Spleen (tissue), 7 donors: Measurements from ENCODE around the gene VAC14.

Experiments
- POLR2A ChIP-seq, 3 donors: fragments of 450-650 bp; IDR thresholded peaks; one replicate each; pipeline ENCODE4 v1.5.1; 2017; ENCODE audit warnings: antibody characterized with exemption in 3 of 3, mild to moderate bottlenecking in 1 of 3
- POLR2AphosphoS5 ChIP-seq, 3 donors: sonication (generic); formaldehyde crosslinking; IDR thresholded peaks; one replicate each; pipeline ENCODE4 v1.5.1; 2017; ENCODE audit warnings: antibody characterized with exemption in 3 of 3
- TF ChIP-seq, protein P1 (sequence below), 11 experiments: fragments of 200-600 bp in 7 of 11; fragments of 450-650 bp in 4 of 11; sonication (generic) in 4 of 11; IDR thresholded peaks in 8 of 11; conservative IDR thresholded peaks in 3 of 11; 1 replicate in 7 of 11; 2 replicates in 4 of 11; pipeline versions ENCODE4 v1.4.0 to v1.8.0; 2016 to 2021; ENCODE audit warnings: antibody characterized with exemption in 11 of 11, inconsistent platforms in 4 of 11, mild to moderate bottlenecking in 1 of 11
- donor health status: DM: no; HTN: no; CAD: no; lungs with moderate emphysema.
- donor health status: DM: no; HTN: no; CAD: no.
- donor health status: DM: no; HTN: no; CAD: no.

DNA sequence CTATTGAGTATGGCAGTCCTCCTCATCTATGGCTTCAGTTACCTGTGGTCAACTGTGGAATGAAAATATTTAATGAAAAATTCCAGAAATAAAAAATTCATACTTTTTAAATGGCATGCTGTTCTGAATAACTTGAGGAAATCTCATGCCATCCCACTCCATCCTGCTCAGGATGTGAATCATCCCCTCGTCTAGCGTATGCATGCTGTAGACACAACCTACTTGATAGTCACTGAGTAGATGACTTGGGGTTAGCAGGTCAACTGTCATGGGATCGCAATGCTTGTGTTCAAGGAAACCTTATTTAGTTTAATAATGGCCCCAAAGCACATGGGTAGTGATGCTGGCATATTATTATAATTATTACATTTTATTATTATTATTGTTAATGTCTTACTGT is 4.8 kb upstream of the VAC14 start:
- TF ChIP-seq POLR2AphosphoS5 (IDR thresholded peaks at IDR 0.05) = no peak
- TF ChIP-seq, protein P1, sequence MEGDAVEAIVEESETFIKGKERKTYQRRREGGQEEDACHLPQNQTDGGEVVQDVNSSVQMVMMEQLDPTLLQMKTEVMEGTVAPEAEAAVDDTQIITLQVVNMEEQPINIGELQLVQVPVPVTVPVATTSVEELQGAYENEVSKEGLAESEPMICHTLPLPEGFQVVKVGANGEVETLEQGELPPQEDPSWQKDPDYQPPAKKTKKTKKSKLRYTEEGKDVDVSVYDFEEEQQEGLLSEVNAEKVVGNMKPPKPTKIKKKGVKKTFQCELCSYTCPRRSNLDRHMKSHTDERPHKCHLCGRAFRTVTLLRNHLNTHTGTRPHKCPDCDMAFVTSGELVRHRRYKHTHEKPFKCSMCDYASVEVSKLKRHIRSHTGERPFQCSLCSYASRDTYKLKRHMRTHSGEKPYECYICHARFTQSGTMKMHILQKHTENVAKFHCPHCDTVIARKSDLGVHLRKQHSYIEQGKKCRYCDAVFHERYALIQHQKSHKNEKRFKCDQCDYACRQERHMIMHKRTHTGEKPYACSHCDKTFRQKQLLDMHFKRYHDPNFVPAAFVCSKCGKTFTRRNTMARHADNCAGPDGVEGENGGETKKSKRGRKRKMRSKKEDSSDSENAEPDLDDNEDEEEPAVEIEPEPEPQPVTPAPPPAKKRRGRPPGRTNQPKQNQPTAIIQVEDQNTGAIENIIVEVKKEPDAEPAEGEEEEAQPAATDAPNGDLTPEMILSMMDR (IDR thresholded peaks at IDR 0.05 in 8 of 11, conservative IDR thresholded peaks at IDR 0.05 in 3 of 11) = no peak
- no peak for TF ChIP-seq POLR2A (IDR thresholded peaks at IDR 0.05)
